GM23338 (cell line): ENCODE results near the gene SYT7. TPM values are rescaled to one million over a fixed set of nuclear protein-coding genes. Genes with fewer than 3 reads are reported as not detected.

Experiments used
- ATAC-seq: fragments of 200-7000 bp; cut with Tn5 transposase; 3 replicates; pipeline ENCODE4 v1.9.1; 2020
- DNase-seq: peaks from one replicate; pipeline ENCODE4 v3.0.0-alpha.2; 2015; ENCODE audit warnings: low spot score
- H2AFZ ChIP-seq: fragments of 200-600 bp; sonication (generic); 2 replicates; pipeline ENCODE4 v1.8.0; 2016; ENCODE audit warnings: antibody characterized with exemption, mild to moderate bottlenecking, moderate library complexity
- H3F3A ChIP-seq: fragments of 200-600 bp; sonication (generic); replicated peaks from 2 replicates; pipeline ENCODE4 v1.8.0; 2017; ENCODE audit warnings: antibody characterized with exemption, mixed run types, low read depth
- H3K27ac ChIP-seq: fragments of 200-600 bp; sonication (generic); 2 replicates; pipeline ENCODE4 v1.6.1; 2016; ENCODE audit warnings: low read depth
- H3K27me3 ChIP-seq: fragments of 200-600 bp; sonication (generic); 2 replicates; pipeline ENCODE4 v1.8.0; 2016; ENCODE audit warnings: mild to moderate bottlenecking, mixed run types, moderate library complexity; ENCODE audit not compliant: insufficient read depth
- H3K36me3 ChIP-seq: fragments of 200-600 bp; sonication (generic); 2 replicates; pipeline ENCODE4 v1.8.0; 2016; ENCODE audit warnings: mild to moderate bottlenecking; ENCODE audit not compliant: insufficient read depth
- H3K4me1 ChIP-seq: fragments of 200-600 bp; sonication (generic); 2 replicates; pipeline ENCODE4 v1.8.0; 2016; ENCODE audit warnings: mild to moderate bottlenecking, moderate library complexity; ENCODE audit not compliant: insufficient read depth
- H3K4me2 ChIP-seq: fragments of 200-600 bp; sonication (generic); 2 replicates; pipeline ENCODE4 v1.7.1; 2017; ENCODE audit warnings: mixed run types
- H3K4me3 ChIP-seq: fragments of 200-600 bp; sonication (generic); 2 replicates; pipeline ENCODE4 v1.6.1; 2016; ENCODE audit warnings: mixed run types
- H3K79me2 ChIP-seq: fragments of 200-600 bp; sonication (generic); replicated peaks from 2 replicates; pipeline ENCODE4 v1.8.0; 2017; ENCODE audit warnings: mild to moderate bottlenecking; ENCODE audit not compliant: insufficient read depth
- H3K9me2 ChIP-seq: fragments of 200-600 bp; sonication (generic); 2 replicates; pipeline ENCODE4 v1.8.0; 2017; ENCODE audit not compliant: insufficient read depth
- H4K20me1 ChIP-seq: fragments of 200-600 bp; sonication (generic); replicated peaks from 2 replicates; pipeline ENCODE4 v1.8.0; 2017; ENCODE audit warnings: mild to moderate bottlenecking; ENCODE audit not compliant: insufficient read depth
- H3K27ac Mint-ChIP-seq: 2 replicates; pipeline ENCODE4 v1.8.0; 2020; ENCODE audit warnings: inconsistent platforms, mild to moderate bottlenecking, moderate library complexity, mixed read lengths
- H3K27me3 Mint-ChIP-seq: 3 replicates; pipeline ENCODE4 v1.8.0; 2022; ENCODE audit warnings: low read depth, mild to moderate bottlenecking, moderate library complexity, mixed read lengths, inconsistent platforms; ENCODE audit not compliant: insufficient read depth, poor library complexity
- H3K36me3 Mint-ChIP-seq: 3 replicates; pipeline ENCODE4 v1.8.0; 2021; ENCODE audit warnings: low read depth, mild to moderate bottlenecking, inconsistent platforms, moderate library complexity, mixed read lengths
- H3K4me1 Mint-ChIP-seq: 3 replicates; pipeline ENCODE4 v1.8.0; 2020; ENCODE audit warnings: mild to moderate bottlenecking, inconsistent platforms, mixed read lengths
- H3K4me3 Mint-ChIP-seq: 3 replicates; pipeline ENCODE4 v1.8.0; 2021; ENCODE audit warnings: moderate library complexity, mild to moderate bottlenecking, inconsistent platforms, mixed read lengths
- H3K9me3 Mint-ChIP-seq: 3 replicates; pipeline ENCODE4 v1.8.0; 2020; ENCODE audit warnings: moderate library complexity, mild to moderate bottlenecking, inconsistent platforms, mixed read lengths
- EZH2phosphoT487 ChIP-seq: fragments of 200-600 bp; sonication (generic); IDR thresholded peaks from one replicate; pipeline ENCODE4 v1.8.1; 2018; ENCODE audit warnings: antibody characterized with exemption; ENCODE audit not compliant: unreplicated experiment
- NANOG ChIP-seq: IDR thresholded peaks from 2 replicates; pipeline ENCODE4 v1.6.1; 2016; ENCODE audit warnings: antibody characterized with exemption, borderline replicate concordance
- STAT1 ChIP-seq: IDR thresholded peaks from one replicate; pipeline ENCODE4 v1.6.1; 2016; ENCODE audit warnings: antibody characterized with exemption; ENCODE audit not compliant: unreplicated experiment
- ZNF114 ChIP-seq: fragments of 250-450 bp; sonication (Bioruptor Pico); IDR thresholded peaks from 2 replicates; pipeline ENCODE4 v1.5.0; 2020; ENCODE audit warnings: mild to moderate bottlenecking, moderate library complexity
- polyA plus RNA-seq: library from polyadenylated mRNA; unstranded; fragments of >200 nt; fragmentation: Nextera tagmentation; extraction: Ambion mirVana; gene quantifications from 2 replicates; pipeline ENCODE4 v1.2.1, GENCODE V29; 2016
- total RNA-seq: library from RNA; depleted of rRNA; stranded (reverse); fragments of >200 nt; shearing (Covaris generic); gene quantifications from 2 replicates; pipeline ENCODE4 v1.2.3, GENCODE V29; 2014
- TF ChIP-seq, protein P1 (sequence below): IDR thresholded peaks from 2 replicates; pipeline ENCODE4 v1.6.1; 2016; ENCODE audit warnings: antibody characterized with exemption

SYT7 gene
- total and polyA plus RNA-seq, 2 experiments from 2014 or later = 1.6 to 10.3 TPM

DNA sequence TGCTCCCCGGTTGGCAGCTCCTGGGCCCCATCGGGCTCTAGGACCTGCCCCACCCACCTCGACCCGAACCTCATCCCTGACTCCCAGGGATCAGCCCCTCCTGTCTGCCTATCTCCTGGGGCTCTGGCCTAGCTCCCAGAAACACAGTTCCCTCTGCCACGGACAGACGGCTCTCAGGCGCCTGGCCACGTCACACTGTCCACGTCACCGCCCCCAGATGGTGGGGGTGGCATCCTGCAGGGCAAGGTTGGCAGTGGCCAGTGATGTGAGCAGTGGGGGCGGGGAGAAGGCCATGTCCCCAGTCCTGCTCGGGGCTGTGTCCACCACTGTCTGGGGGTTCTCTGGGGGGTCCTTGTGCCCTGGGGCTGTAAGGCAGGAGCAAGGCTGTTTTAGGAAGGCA lies 29.2 kb downstream of the SYT7 start:
- no peak overlapping the region for H2AFZ ChIP-seq
- no peak for ATAC-seq
- Mint-ChIP-seq H3K9me3 (no peaks in the 10 kb centered on the region; the same call in 2 of the 3 replicates), H3K4me1 (peaks cover 52% of the 10 kb centered on the region), H3K27ac (no peak overlapping the region), H3K27me3 (peaks cover 31% of the 10 kb centered on the region), H3K4me3 (no peak overlapping the region; the same call in 2 of the 3 replicates), H3K36me3 (no peaks in the 10 kb centered on the region; the same call in 2 of the 3 replicates)
- no peak for DNase-seq
- H3F3A ChIP-seq = no peaks in the 10 kb centered on the region
- no peak for TF ChIP-seq EZH2phosphoT487
- no peak for TF ChIP-seq STAT1
- TF ChIP-seq, protein P1, sequence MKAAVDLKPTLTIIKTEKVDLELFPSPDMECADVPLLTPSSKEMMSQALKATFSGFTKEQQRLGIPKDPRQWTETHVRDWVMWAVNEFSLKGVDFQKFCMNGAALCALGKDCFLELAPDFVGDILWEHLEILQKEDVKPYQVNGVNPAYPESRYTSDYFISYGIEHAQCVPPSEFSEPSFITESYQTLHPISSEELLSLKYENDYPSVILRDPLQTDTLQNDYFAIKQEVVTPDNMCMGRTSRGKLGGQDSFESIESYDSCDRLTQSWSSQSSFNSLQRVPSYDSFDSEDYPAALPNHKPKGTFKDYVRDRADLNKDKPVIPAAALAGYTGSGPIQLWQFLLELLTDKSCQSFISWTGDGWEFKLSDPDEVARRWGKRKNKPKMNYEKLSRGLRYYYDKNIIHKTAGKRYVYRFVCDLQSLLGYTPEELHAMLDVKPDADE = no peak
- no peak for TF ChIP-seq ZNF114
- peaks cover 10% of the 10 kb centered on the region; the same call in 1 of the 2 replicates for H3K4me1 ChIP-seq
- H3K79me2 ChIP-seq = no peaks in the 10 kb centered on the region
- H4K20me1 ChIP-seq = no peaks in the 10 kb centered on the region
- no peak overlapping the region for H3K4me3 ChIP-seq
- no peaks in the 10 kb centered on the region for H3K36me3 ChIP-seq
- H3K27ac ChIP-seq = no peak overlapping the region
- H3K4me2 ChIP-seq = no peak overlapping the region
- no peaks in the 10 kb centered on the region for H3K9me2 ChIP-seq
- H3K27me3 ChIP-seq = peaks cover 17% of the 10 kb centered on the region

DNA sequence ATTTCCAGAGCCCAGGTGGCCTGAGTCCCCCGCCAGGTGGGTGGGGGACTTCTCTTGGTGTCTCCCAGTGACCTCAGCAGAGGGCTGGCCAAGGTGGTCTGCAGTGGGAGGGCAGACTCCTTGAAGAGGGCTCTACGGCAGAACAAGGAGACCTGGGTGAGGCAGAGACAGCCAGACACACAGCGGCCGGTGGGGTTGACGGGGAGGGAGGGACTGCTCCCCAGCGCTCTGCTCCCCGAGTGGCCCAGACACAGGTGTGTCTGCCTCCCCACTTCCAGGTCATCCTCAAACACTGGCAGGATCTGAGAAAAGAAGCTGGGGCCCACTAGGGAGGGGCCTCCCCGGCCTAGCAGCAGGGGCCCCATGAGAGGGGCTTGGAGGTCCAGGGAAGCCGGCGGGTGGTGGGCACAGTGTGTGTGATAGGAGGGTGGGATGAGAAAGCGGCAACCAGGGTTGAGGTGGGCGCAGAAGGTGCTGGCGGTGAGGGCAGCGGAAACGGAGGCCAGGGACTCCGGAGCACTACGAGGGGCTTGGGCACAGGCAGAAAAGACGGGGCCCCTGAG lies 30.1 kb downstream of the SYT7 start:
- peaks cover 50% of the 10 kb centered on the region for H3K4me1 Mint-ChIP-seq
- H3K9me2 ChIP-seq = no peaks in the 10 kb centered on the region
- ATAC-seq (no peak), DNase-seq (no peak)
- no peak overlapping the region for H3K27ac Mint-ChIP-seq
- no peak overlapping the region for H2AFZ ChIP-seq
- H3F3A ChIP-seq = no peaks in the 10 kb centered on the region
- H3K36me3 Mint-ChIP-seq = no peaks in the 10 kb centered on the region; the same call in 2 of the 3 replicates
- TF ChIP-seq, protein P1 = no peak
- no peak for TF ChIP-seq EZH2phosphoT487
- no peak for TF ChIP-seq NANOG
- H3K36me3 ChIP-seq = no peaks in the 10 kb centered on the region
- H3K27ac ChIP-seq = no peak overlapping the region
- H3K27me3 ChIP-seq = peaks cover 15% of the 10 kb centered on the region
- no peaks in the 10 kb centered on the region for H4K20me1 ChIP-seq
- peaks cover 10% of the 10 kb centered on the region; the same call in 1 of the 2 replicates for H3K4me1 ChIP-seq
- H3K79me2 ChIP-seq = no peaks in the 10 kb centered on the region
- H3K27me3 Mint-ChIP-seq = peaks cover 24% of the 10 kb centered on the region
- H3K9me3 Mint-ChIP-seq = no peaks in the 10 kb centered on the region; the same call in 2 of the 3 replicates
- H3K4me3 Mint-ChIP-seq = no peak overlapping the region
- H3K4me2 ChIP-seq = no peak overlapping the region
- H3K4me3 ChIP-seq = no peak overlapping the region
